ENCODE measurements around the gene BAG5.

Gene BAG5

GRCh38 chr14:103563844-103564505 is 1.5 kb upstream of the BAG5 start:
- DNase-seq (ENCODE audit: low spot score) = no peak

- DNase-seq (ENCODE audit: low spot score) = no peak
Measured at GRCh38 chr14:103563226-103563620, 766 bp upstream of the BAG5 start.

- no peak for DNase-seq (ENCODE audit: low spot score)
Measured at GRCh38 chr14:103562179-103562428, 353 bp downstream of the BAG5 start.

GRCh38 chr14:103561381-103562178 is 877 bp downstream of the BAG5 start:
- peak; percentile 70 for DNase-seq (ENCODE audit: low spot score)

GRCh38 chr14:103560691-103561090 is 1.8 kb downstream of the BAG5 start:
- DNase-seq (ENCODE audit: low spot score) = no peak

GRCh38 chr14:103559766-103560165 is 2.7 kb downstream of the BAG5 start:
- no peak for DNase-seq (ENCODE audit: low spot score)

GRCh38 chr14:103558071-103558882 is 4.2 kb downstream of the BAG5 start:
- no peak for DNase-seq (ENCODE audit: low spot score)

- DNase-seq (ENCODE audit: low spot score) = no peak
Measured at GRCh38 chr14:103556946-103557758, 5.3 kb downstream of the BAG5 start.

GRCh38 chr14:103555559-103556337 is 6.7 kb downstream of the BAG5 start:
- DNase-seq (ENCODE audit: low spot score) = no peak

- no peak for DNase-seq (ENCODE audit: low spot score)
Measured at GRCh38 chr14:103552846-103553210, 9.6 kb downstream of the BAG5 start.

- DNase-seq (ENCODE audit: low spot score) = no peak
Measured at GRCh38 chr14:103552011-103552845, 10.2 kb downstream of the BAG5 start.

GRCh38 chr14:103551338-103551762 is 11.1 kb downstream of the BAG5 start:
- no peak for DNase-seq (ENCODE audit: low spot score)

GRCh38 chr14:103550451-103551337 is 11.8 kb downstream of the BAG5 start:
- no peak for DNase-seq (ENCODE audit: low spot score)

- peak; percentile 95 for DNase-seq (ENCODE audit: low spot score)
Measured at GRCh38 chr14:103549361-103550311, 12.8 kb downstream of the BAG5 start.

- no peak for DNase-seq (ENCODE audit: low spot score)
Measured at GRCh38 chr14:103548463-103549351, 13.8 kb downstream of the BAG5 start.

GRCh38 chr14:103547941-103548462 is 14.5 kb downstream of the BAG5 start:
- no peak for DNase-seq (ENCODE audit: low spot score)

GRCh38 chr14:103547455-103547940 is 15.0 kb downstream of the BAG5 start:
- no peak for DNase-seq (ENCODE audit: low spot score)
